Measurements from ENCODE around the gene GLTPD2.
"Not testable (repeated sequence)": the region's sequence is repeated elsewhere in the genome, so short reads cannot be mapped to it uniquely, and the experiment has no call there.

The GLTPD2 gene

GRCh38 chr17:4811471-4811870 lies 22.7 kb downstream of the GLTPD2 start:
- no peak for DNase-seq

- DNase-seq = no peak
Observed at GRCh38 chr17:4812690-4813089, 23.9 kb downstream of the GLTPD2 start.

DNA sequence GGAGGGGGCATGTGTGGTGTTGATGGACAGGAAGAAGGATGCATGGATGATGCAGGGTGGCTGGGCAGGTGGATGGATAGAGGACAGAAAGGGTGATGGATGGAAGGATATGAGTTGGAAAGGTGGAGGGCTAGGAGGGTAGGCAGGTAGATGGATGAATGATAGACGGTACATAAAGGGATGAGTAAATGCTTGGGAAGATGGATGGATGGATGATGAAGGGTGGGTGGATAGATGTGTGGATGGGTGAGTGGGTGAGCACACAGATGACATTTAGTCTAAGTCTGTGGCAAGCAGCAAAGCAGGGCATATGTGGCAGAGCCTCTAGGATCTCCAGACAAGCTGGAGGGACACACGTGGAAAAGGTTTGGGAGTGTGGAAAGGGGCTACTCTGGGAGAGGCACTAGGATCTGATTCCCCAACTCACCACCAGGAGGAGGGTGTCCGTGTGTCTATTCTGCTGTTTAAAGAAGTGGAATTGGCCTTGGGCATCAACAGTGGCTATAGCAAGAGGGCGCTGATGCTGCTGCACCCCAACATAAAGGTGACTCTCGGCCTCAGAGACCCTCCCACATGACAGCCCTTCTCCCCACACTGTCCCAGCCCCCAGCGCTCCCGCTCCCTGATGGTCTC lies 26.4 kb downstream of the GLTPD2 start:
- DNase-seq = peak; percentile 13

DNA sequence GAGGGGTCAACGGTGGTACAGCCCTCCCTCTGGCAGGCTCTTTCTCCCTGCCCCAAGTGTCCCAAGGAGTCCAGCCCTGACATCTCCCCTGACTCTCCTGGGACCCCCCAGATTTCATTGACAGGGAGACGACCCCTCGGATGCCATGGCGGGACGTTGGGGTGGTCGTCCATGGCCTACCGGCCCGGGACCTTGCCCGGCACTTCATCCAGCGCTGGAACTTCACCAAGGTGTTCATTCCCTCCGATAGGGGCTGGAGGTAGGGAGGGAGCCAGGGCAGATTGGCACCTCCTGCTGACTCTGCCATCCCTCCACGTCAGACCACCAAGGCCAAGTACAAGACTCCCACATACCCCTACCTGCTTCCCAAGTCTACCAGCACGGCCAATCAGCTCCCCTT lies 28.1 kb downstream of the GLTPD2 start:
- no peak for DNase-seq

- no peak for DNase-seq
Observed at GRCh38 chr17:4818276-4818675, 29.5 kb downstream of the GLTPD2 start.

DNA sequence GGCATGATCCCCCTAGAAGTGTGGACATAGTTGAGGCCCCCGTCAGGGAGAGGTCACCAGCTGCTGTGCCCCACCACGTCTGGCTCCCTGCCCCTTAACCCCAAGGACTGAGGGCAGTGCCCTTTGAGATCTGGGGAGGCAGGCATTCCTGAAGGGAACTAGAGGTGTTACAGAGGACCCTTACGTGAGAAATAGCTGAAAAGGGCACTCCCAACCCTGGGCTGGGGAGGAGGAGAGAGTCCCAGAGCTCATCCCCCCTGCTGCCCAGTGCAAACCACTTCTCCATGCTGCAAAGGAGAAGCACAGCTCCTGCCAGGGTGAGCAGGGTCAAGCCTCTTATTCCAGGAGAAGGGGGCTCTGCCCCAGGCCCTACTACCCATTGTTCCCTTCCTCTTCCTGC lies 34.1 kb downstream of the GLTPD2 start:
- DNase-seq = no peak

DNA sequence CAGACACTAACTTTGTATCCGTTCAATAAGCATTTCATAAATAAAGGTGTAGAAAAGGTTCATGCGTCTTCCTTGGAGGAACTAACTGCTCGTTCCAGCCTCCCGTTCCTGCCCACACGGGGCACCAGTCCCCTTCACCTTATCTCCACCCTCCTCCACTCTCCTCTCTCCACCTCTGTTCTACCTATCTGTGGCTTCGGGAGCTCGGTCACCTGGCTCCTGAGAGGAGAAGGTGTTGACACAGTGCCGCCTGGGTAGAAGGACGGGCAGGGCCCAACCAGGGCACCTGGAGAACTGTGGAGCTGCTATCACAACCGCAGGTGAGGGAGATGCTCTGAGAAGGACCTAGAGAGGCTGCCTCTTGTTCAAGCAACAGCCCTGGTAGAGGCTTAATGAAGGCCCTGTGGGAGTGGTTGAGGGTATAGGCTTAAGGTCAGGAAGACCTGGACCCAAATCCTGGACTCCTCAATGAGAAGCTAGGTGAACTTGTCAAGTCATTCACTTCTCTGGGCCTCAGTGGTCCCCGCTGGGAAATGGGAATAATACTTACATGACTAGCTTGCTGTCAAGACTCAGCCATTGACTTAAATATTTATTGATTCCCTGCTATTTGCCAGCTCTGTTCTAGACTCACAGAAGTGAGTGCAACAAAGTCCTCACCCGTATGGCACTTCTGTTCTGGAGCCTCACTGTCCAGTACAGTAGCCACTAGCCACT lies 34.8 kb downstream of the GLTPD2 start:
- peak; percentile 74 for DNase-seq

DNA sequence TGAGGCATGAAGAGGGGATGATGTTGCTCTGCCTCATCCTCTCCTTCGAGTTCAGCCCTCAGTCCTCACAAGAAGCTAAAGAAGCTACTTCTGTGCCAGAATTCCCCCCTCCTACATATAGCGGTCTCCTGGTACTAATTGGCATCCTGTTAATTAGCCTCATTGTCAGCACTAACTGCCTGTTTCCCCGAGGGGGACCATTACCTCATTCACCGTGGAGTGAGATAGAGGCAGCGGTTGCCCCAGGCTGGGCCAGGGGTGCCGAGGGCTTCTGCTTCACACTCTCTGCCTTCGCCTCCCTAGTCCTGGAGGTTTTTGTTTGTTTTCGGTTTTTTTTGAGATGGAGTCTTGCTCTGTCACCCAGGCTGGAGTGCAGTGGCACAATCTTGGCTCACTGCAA lies 38.6 kb downstream of the GLTPD2 start:
- no peak for DNase-seq

DNA sequence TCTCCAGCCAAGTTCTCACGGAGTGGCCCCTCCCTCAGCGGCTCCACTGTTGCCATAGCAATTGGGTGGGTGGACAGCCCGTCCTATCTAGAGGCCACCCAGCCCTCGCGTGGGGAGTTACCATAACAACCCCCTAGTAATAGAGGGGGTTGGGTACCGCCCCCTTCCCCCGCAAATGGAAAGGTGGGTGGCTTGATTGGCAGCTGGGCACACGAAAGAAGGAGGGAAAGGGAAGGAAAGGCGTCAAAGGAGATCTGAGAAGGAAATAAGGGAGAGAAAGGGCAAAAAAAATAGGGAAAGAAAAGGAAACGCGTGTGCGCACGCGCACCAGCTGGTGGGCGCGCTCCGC lies 44.0 kb downstream of the GLTPD2 start:
- not testable (repeated sequence) for DNase-seq

DNA sequence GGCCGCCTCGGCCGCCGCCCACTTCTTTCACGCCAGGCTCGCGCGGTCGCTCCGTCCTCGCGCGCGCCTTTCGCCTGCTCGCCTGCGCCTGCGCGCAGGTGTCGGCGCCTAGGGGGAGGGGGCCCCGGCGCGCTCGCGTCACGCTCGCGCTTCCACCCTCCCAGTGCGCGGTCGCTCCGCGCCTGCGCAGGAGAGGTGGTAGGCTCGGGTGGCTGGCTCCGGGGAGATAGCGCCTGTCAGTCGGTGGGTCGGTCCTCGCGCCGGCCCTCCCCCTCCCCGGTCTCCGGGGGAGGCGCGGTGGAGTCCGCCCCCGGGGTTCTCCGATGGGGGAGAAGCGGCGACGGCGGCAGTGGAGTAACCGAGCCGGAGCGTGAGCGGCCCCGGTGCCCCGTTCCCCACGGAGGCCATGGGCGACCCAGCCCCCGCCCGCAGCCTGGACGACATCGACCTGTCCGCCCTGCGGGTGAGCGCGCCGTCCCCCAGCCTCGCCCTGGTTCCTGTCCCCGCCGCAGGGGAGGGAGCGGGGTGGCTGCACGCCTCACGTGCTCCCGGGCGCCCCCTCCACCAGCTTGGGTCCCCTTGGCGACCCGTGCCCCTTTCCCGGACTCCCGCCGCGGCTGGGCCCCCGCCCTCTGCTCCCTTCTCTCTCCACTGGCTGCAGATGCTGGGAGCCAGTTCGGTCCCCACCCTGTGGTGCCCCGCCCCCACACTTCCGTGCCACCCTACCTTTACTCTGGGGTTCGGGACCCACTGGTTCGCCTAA lies 44.6 kb downstream of the GLTPD2 start, which contains the start of gene MINK1:
MINK1 (plus strand) TSS at position 163 of the 763 bp plus-strand sequence; CDS start at position 407, 244 bp downstream.
- DNase-seq = peak; percentile 96

DNA sequence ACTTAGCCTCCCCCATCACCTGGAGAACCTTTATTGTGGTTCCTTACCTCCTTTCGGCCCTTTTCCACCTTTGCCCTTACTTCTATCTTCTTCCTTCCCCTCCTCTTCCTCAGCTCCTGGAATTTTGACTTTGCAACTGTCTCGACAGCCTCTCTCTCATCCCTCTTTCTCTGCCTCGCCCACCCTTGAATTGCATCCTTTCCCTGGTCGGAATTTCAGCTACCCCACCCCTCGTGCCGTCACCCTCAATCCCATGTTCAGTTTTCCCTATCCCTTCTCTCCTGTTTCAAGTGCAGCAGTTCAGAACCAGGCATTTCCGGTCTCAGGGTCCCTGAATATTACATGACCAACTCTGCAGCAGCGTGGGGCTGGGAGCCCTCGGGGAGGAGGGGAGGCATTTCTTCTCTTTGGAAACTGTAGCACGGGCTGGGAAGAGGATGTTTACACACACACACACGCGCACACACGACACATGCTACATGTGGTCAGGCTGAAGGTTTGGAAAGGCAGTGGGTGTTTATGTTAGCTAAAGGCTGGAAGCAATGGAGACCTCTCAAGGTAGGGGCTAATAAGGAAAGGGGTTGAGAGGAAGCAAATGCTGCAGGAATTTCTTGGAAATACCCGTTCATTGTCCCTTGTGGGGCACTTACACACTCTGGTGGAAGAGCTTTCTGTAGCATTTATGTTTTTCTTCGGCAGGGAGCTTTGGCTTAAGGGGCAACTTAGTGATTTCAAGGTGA lies 45.3 kb downstream of the GLTPD2 start:
- DNase-seq = peak; percentile 62

DNA sequence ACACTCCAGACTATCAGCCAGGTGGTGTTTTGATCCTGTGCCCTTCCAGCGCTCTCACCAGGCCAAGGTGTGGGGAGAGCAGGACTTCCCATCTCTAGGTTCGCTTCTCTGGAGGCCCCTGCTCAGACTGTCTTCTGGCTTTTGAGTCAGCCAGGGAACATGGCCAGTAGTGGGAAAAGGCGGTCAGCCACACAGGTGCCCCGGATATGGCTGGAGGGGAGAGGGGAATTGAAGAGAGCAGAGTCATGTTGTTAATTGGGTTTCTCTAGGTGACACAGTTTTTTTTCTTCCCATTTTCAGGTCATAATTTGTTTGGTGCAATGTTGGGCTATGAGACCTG lies 45.9 kb downstream of the GLTPD2 start:
- DNase-seq = peak; percentile 56

- no peak for DNase-seq
Observed at GRCh38 chr17:4836221-4836620, 47.5 kb downstream of the GLTPD2 start.

DNA sequence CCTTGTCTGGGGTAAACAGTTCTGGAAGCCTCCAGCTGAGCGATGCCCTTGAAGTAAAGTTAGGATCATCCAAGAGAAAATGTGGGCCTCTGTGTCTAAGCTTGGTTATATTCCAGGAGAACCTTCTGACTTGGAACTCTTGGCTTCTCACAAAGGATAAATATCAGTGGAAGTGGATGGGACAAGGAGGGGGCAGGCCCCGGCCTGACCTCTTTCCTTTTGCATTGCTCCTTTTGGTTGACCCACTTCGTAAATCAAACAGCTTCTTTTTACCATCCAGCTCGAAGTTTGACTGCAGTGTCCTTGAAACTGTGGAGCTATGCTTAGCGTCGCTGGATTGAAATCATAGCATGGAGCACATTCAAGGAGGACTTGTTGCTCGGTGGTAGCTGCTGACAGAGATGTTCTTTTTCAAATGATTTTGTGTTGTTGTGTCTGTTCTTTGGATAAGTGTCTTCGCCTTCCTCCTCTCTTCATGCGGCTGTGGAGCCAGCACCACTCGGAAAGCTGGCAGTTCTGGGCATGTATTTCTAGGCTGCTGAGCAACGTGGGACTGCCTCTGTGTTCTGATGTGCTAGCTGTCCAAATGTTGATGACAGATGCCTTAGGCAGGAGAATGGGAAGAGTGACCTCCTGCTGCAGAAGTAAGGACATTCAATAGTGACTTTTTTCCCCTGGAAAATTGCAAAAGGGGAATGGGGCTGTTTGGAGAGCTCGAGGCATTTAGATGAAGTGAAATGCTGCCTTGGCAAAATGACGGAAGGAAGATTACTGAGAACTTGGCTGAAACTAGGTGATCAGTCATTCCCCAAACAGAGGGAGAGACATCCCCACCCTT lies 48.9 kb downstream of the GLTPD2 start:
- DNase-seq = no peak

GRCh38 chr17:4838309-4838785 lies 49.6 kb downstream of the GLTPD2 start:
- no peak for DNase-seq

GRCh38 chr17:4839221-4839620 lies 50.5 kb downstream of the GLTPD2 start:
- no peak for DNase-seq
